Measurements from ENCODE around the gene MAGI1.

The MAGI1 gene

DNA sequence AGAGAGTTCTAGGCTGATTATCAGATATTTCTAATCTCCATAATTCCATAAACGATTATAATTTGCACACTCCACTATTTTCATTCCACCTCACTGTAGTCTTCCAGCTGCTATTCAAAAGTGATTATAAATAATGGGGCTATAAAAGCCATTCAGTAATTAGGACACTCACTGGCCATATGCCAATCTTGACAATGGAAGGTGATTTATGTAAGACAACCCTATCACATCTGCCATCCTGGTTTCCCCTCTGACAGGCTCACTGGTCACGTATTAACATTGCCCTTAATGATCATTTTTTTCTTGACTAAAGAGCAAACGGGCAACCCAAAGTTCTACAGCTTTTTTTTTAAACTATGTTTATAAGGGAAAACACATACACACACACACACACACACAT lies 402.4 kb downstream of the MAGI1 start:
- TF ChIP-seq CTCF (conservative IDR thresholded peaks at IDR 0.05; ENCODE audit: low read depth, low read length), result no peak
- no peak overlapping the region for H3K4me3 ChIP-seq (IDR thresholded peaks at IDR 0.05; ENCODE audit: insufficient read depth, low read depth, low read length)
- H3K27ac ChIP-seq, result no peak overlapping the region
- H3K4me1 ChIP-seq (ENCODE audit: low read depth, poor library complexity, severe bottlenecking), result no peaks in the 10 kb centered on the region
- no peaks in the 10 kb centered on the region for H3K27me3 ChIP-seq (ENCODE audit: insufficient read depth, low read depth)
- no peak overlapping the region for H2AFZ ChIP-seq (ENCODE audit: low read depth)
- H3K79me2 ChIP-seq (ENCODE audit: insufficient read depth, low read depth), result no peaks in the 10 kb centered on the region
- no peak overlapping the region for H3K4me2 ChIP-seq
- no peak overlapping the region for H3K9ac ChIP-seq
- no peaks in the 10 kb centered on the region for H3K36me3 ChIP-seq (ENCODE audit: insufficient read depth)
- H4K20me1 ChIP-seq (ENCODE audit: insufficient read depth), result no peaks in the 10 kb centered on the region

DNA sequence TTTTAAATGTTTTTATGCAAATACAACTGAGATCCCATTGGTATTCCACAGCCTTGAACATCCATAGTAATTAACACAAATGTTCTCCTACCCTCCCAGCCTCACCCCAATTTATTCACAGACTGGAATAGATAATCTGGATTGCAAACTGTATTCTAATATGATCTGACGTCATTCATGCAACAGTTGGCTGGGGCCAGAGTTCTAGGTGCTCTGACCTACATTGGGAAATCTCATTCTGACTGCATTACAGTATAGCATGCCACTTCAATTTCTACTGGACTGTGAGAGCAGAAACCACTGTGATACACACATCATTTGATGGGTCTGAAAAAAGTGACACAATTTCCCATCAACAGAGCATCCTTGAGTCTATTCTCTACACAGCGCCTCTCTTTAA lies 403.1 kb downstream of the MAGI1 start:
- H4K20me1 ChIP-seq (ENCODE audit: insufficient read depth), result no peaks in the 10 kb centered on the region
- H3K4me2 ChIP-seq, result no peak overlapping the region
- H2AFZ ChIP-seq (ENCODE audit: low read depth), result no peak overlapping the region
- TF ChIP-seq CTCF (conservative IDR thresholded peaks at IDR 0.05; ENCODE audit: low read depth, low read length), result no peak
- H3K27me3 ChIP-seq (ENCODE audit: insufficient read depth, low read depth), result no peaks in the 10 kb centered on the region
- H3K27ac ChIP-seq, result no peak overlapping the region
- no peak overlapping the region for H3K9ac ChIP-seq
- no peaks in the 10 kb centered on the region for H3K4me1 ChIP-seq (ENCODE audit: low read depth, poor library complexity, severe bottlenecking)
- no peaks in the 10 kb centered on the region for H3K79me2 ChIP-seq (ENCODE audit: insufficient read depth, low read depth)
- no peaks in the 10 kb centered on the region for H3K36me3 ChIP-seq (ENCODE audit: insufficient read depth)
- H3K4me3 ChIP-seq (IDR thresholded peaks at IDR 0.05; ENCODE audit: insufficient read depth, low read depth, low read length), result no peak overlapping the region

GRCh38 chr3:65633018-65633638 lies 405.6 kb downstream of the MAGI1 start:
- Histone ChIP-seq H3K9ac (no peak overlapping the region), H3K27ac (no peak overlapping the region), H4K20me1 (ENCODE audit: insufficient read depth) (no peaks in the 10 kb centered on the region), H2AFZ (ENCODE audit: low read depth) (no peak overlapping the region), H3K4me3 (IDR thresholded peaks at IDR 0.05; ENCODE audit: insufficient read depth, low read depth, low read length) (no peak overlapping the region), H3K27me3 (ENCODE audit: insufficient read depth, low read depth) (no peaks in the 10 kb centered on the region), H3K4me2 (no peak overlapping the region), H3K36me3 (ENCODE audit: insufficient read depth) (no peaks in the 10 kb centered on the region), H3K79me2 (ENCODE audit: insufficient read depth, low read depth) (no peaks in the 10 kb centered on the region), H3K4me1 (ENCODE audit: low read depth, poor library complexity, severe bottlenecking) (no peaks in the 10 kb centered on the region)
- no peak for TF ChIP-seq CTCF (conservative IDR thresholded peaks at IDR 0.05; ENCODE audit: low read depth, low read length)

GRCh38 chr3:65632414-65632813 lies 406.3 kb downstream of the MAGI1 start:
- TF ChIP-seq CTCF (conservative IDR thresholded peaks at IDR 0.05; ENCODE audit: low read depth, low read length), result no peak
- no peaks in the 10 kb centered on the region for H3K36me3 ChIP-seq (ENCODE audit: insufficient read depth)
- H4K20me1 ChIP-seq (ENCODE audit: insufficient read depth), result no peaks in the 10 kb centered on the region
- no peak overlapping the region for H3K27ac ChIP-seq
- no peak overlapping the region for H3K9ac ChIP-seq
- no peak overlapping the region for H3K4me2 ChIP-seq
- no peaks in the 10 kb centered on the region for H3K27me3 ChIP-seq (ENCODE audit: insufficient read depth, low read depth)
- no peak overlapping the region for H3K4me3 ChIP-seq (IDR thresholded peaks at IDR 0.05; ENCODE audit: insufficient read depth, low read depth, low read length)
- no peak overlapping the region for H2AFZ ChIP-seq (ENCODE audit: low read depth)
- H3K79me2 ChIP-seq (ENCODE audit: insufficient read depth, low read depth), result no peaks in the 10 kb centered on the region
- no peaks in the 10 kb centered on the region for H3K4me1 ChIP-seq (ENCODE audit: low read depth, poor library complexity, severe bottlenecking)
